ENCODE results near the gene SLC27A1.
A peak's percentile ranks its signal among the peaks of the same experiment; 100 is the strongest.

SLC27A1 gene

GRCh38 chr19:17554968-17555479 lies 84.7 kb downstream of the SLC27A1 start:
- DNase-seq (ENCODE audit: low spot score) = no peak
- in situ Hi-C loops (cut with MboI; ENCODE audit: low sequenced_read_pairs, unreplicated experiment) = no loop called here
- no peak for TF ChIP-seq CTCF (IDR thresholded peaks at IDR 0.05; ENCODE audit: borderline replicate concordance, control extremely low read depth, extremely low read depth, insufficient read depth, missing control alignments)

- TF ChIP-seq CTCF (IDR thresholded peaks at IDR 0.05; ENCODE audit: borderline replicate concordance, control extremely low read depth, extremely low read depth, insufficient read depth, missing control alignments) = no peak
- in situ Hi-C loops (cut with MboI; ENCODE audit: low sequenced_read_pairs, unreplicated experiment) = no loop called here
- peak; percentile 99 for DNase-seq (ENCODE audit: low spot score)
Measured at GRCh38 chr19:17555480-17555928, 85.2 kb downstream of the SLC27A1 start, which contains the start of gene COLGALT1. Gene COLGALT1 (plus strand): TSS chr19:17555649. CDS start chr19:17555714, 65 bp downstream.
